Posterior cingulate gyrus (tissue), 11 donors: ENCODE results near the gene BUB1.
"Not testable (repeated sequence)": the region's sequence is repeated elsewhere in the genome, so short reads cannot be mapped to it uniquely, and the experiment has no call there.

Experiments used
- DNase-seq, 10 donors: peaks; one replicate each; pipeline versions ENCODE4 v3.0.0 to v3.0.0-alpha.2; 2020 to 2021; ENCODE audit warnings: mixed read lengths in 3 of 10
- intact Hi-C: fragments of 100-400 bp; cut with DNase I; formaldehyde crosslinking; loops from one replicate; pipeline ENCODE4 v1.15.1; 2023

Gene BUB1

DNA sequence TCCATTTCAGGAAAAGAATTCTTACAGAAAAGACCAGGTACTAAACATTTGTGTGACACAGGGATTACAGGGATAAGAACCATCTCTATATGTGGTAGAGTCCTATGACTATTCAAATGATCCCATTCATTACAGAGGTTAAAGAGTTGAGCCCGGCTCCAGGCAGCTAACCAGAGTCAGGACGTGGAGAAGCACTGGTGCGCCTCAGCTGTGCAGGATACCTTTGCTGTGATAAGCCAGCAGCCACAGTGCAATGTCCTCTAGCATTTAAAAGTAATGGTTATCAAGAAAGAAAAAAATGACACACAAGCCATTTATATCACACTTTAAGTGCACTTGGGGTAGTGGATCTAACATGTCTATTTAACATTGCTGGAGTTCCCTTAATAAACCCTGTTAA, 17.3 kb downstream of the BUB1 start:
- intact Hi-C loops, result no loop called here
- DNase-seq, result no peak

DNA sequence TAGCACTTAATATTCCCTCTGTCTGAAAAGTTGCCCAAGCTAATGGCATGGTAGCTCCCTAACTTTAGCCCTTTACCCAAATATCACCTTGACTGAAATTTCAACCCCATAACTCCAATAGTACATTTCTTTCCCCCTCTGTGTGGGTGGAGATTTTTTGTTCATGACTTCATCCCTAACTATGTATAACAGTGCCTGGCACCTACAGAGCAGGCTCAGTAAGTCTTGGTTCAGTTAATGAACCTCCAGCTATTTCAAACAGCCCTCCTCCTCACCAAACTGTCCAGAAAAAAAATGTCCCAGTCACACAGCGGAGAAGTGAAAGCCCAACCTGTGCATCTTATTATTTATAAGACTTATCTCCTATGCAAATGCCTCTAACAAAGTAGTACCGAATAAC, 18.6 kb downstream of the BUB1 start:
- intact Hi-C loops, result no loop called here

DNA sequence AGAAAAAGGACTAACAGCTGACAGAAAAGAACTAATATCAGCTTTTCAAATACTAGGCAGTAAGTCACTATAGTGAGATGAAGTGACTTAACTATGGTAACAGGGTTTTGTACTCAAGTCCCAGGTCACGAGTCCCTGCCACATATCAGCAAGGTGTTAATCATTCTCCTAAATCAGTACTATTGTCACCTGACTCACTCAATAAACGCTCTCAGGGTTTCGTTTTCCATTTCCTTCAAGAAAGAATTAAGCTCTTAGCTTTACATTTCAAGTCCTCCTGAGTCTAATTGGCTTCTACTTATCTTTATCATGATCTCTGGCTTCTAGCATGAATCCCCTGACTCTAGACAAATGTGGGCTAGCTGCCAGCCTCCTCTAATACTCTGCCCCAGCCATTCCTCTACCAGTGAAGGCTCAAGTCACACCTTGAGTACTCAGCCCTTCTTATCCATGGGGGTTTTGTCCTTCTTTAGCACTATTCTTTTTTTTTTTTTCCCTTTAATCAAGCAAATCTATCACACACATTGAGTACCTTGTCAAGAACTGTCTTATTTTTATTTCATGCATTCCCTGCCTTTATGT, 20.0 kb downstream of the BUB1 start:
- no peak for DNase-seq

More for the DNA sequence above, 18.6 kb downstream of the BUB1 start:
- DNase-seq, result no peak

DNA sequence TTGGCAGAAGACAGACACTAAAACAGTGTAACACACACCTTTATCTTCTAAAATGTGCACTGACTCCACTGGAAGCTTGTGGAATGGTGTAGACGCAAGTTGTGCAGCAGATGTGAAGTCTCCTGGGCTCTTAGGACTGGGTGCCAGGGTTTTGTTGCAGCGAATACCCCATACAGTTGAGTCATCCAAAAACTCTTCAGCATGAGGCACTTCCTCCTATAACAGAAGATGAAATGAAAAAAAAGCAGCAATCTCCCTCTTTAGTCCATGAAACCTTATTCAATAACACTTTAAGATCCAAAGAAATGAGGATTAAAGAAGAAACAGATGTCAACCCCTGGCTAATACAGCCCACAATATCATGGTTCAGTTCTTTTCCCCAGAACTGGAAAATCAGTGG, 22.2 kb downstream of the BUB1 start:
- DNase-seq, result no peak
- intact Hi-C loops, result no loop called here

More for the DNA sequence above, 20.0 kb downstream of the BUB1 start:
- intact Hi-C loops, result no loop called here

DNA sequence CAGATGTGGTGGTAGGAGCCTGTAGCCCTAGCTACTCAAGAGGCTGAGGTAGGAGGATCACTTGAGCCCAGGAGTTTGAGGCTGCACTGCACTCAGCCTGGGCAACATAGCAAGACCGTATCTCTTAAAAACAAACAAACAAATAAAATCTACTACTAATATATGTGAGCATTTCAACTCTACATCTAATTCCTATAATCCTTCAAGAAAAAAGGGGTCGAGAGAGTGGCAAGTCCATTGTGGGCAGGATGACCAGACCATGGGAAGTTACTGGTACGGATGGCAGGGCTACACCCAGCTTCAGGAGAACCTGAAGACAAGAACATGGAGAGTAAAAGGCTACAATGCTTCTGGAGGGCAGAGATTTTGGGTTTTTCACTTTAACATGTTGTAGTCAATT, 24.0 kb downstream of the BUB1 start:
- intact Hi-C loops, result no loop called here
- no peak for DNase-seq

DNA sequence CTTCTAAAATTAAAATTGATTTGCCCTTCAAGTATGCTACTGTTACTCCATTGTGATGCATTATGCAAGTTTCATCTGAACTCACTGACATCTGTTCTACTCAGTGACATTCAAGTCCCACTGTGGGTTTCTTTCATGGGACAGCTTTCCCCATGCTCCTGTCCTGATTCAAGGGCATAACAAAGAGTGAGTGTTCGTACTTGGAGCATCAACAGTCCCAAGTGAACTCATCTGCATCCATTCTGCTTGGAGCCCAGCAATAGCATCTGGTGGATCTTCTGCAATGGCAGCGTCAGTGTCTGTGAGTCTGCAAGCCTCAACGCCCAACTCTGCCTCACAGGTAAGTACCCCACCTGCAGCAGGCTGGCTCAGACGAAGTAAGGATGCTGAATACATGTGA, 27.5 kb downstream of the BUB1 start:
- peak in 1 of 10 donors; percentile 20 for DNase-seq
- intact Hi-C loops, result no loop called here

DNA sequence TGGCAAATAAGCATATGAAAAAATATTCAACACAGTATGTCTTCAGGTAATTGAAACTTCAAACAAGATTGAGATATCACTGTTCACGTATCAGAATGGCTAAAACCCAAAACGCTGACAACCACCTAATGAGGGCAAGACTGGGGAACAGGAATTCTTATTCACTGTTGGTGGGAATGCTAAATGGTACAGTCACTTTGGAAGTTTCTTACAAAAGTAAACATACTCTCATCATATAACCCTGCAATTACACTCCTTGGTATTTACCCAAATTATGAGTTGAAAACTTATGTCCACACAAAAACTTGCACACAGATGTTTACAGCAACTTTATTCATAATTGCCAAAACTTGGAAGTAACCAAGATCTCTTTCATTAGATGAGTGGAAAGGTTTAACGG, 30.1 kb downstream of the BUB1 start:
- no peak for DNase-seq
- intact Hi-C loops, result no loop called here

DNA sequence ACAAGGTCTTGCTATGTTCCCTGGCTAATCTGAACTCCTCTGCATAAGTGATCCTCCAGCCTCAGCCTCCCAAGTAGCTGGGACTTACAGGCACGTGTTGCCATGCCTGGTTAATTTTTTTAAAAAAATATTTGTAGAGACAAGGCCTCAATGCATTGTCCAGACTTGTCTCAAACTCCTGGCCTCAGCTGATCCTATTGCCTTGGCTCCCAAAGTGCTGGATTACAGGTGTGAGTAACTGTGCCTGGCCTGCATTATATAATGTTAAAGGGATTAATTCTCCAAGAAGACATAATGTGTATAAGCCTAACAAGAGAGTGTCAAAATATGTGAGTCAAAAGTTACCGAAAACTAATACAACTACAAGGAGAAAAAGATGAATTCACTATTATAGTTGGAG, 32.2 kb downstream of the BUB1 start:
- intact Hi-C loops, result no loop called here
- DNase-seq, result no peak

DNA sequence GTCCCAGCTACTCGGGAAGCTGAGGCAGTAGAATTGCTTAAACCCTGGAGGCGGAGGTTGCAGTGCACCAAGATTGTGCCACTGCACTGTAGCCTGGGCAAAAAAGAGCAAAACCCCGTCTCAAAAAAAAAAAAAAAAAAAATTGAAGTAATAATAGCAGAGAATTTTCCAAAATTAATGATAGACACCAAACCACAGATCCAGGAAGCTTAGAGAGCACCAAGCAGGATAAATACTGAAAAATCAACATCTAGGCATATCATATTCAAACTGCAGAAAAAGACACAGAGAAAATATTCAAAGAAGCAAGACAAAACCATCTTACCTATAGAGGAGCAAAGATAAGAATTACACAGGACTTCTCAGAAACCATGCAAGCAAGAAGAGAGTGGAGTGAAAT, 33.5 kb downstream of the BUB1 start:
- intact Hi-C loops, result no loop called here
- no peak for DNase-seq

DNA sequence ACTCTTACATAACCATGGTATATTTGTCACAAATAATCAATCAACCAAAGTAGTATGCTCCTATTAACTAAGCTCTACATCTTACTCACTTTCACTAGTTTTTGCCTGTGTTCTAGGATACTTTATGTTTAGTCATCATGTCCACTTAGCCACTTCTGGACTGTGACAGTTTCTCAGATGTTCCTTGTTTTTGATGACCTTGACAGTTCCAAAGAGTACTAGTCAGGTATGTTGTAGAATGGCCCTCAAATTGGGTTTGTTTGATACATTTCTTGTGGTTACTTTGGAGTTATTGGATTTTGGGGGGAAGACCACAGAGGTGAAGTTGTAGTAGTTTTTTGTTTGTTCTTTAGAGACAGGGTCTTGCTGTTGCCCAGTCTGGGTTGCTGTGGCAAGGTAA, 35.5 kb downstream of the BUB1 start:
- intact Hi-C loops, result no loop called here
- no peak for DNase-seq

DNA sequence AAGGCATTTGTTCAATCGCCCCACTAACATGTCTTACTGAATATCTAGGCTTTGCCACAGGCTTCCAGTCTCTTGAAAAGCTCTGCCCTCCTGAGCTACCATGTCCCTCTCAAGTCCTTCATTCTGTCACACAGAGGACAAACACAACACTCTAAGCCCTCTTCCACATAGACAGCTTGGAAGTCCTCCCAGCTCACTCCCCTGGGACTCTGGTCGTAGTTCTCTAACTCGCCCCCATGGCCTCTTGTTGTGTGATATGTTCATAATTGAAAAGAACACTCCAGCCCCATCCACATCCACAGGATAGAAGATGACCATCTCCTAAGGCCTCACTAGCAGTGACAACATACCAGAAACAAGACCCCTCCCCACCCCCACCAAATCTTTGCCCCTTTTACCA, 37.9 kb downstream of the BUB1 start:
- DNase-seq, result no peak
- intact Hi-C loops, result no loop called here

DNA sequence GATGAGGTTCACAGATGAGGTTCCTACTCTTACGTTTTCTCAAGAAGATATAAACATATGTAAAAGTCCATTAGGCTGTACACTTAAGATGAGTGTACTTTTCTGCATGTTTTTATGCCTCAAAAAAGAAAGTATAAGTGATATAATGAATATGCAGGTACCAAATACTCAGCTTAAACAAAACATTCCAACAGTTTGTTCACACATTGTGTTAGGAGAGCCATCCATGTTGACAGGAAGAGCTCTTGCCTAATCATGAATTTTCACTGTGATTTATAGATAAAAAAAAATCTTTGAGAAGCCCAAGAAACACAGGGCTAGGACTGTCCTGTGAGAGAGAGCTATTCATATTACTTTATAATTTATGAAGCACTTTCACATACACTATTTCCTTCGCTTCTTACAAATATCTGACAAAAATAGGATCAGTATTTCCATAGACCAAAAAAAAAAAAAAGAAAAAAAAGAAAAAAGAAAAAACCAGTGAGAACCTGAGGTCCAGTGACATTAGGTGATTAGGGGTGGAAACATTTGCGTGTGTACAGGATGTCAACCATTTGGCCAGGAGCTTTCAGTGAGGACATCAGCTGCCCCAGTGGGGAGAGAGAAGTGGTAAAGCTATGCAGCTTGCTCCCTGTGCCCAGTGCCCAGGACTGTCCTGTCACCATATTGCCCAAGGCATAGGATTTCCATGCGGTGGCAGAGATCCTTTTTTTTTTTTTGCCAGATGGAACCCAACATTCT, 38.7 kb downstream of the BUB1 start:
- DNase-seq, result no peak
- intact Hi-C loops, result no loop called here

DNA sequence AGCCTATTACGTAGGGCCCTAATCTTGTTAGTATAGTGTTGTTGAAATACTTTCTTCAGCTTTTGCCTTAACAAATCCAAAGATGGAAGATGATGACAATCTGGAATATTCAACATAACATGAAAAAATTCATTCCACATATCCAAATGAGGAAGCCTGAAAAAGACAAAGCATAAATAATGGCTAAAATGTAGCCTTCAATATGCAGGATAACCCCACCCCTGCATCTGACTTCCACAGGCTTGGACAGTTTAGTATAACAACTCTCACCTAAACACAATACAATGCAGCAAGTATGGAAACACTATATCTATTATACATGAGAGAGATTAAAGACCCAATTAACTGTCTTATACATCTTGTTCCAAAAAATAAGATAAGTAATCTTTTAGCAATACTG, 39.9 kb downstream of the BUB1 start:
- intact Hi-C loops, result no loop called here
- no peak for DNase-seq

DNA sequence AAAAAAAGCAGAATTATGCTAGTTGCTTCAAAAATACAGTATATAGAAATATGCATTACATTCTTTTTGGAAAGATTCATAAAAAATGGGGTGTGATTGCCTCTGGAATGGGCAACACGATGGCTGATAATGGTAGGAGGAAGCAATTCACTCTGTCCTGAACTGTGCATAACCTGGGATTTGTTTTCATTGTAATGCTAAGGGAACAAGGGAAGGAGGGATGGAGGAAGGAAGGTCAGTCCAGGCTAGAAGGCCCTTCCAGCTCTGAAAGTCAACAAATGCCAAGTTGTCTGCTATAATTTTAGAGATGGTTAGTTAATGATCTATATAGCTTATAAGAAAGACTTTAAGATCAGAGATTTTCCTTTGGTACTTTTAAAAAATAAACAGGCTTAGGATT, 40.8 kb downstream of the BUB1 start:
- DNase-seq, result no peak
- intact Hi-C loops, result no loop called here

DNA sequence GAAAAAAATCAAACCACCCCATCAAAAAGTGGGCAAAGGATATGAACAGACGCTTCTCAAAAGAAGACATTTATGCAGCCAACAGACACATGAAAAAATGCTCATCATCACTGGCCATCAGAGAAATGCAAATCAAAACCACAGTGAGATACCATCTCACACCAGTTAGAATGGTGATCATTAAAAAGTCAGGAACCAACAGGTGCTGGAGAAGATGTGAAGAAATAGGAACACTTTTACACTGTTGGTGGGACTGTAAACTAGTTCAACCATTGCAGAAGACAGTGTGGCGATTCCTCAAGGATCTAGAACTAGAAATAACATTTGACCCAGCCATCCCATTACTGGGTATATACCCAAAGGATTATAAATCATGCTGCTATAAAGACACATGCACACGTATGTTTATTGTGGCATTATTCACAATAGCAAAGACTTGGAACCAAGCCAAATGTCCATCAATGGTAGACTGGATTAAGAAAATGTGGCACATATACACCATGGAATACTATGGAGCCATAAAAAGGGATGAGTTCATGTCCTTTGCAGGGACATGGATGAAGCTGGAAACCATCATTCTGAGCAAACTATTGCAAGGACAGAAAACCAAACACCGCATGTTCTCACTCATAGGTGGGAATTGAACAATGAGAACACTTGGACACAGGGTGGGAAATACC, 41.8 kb downstream of the BUB1 start:
- intact Hi-C loops, DNase-seq: not testable (repeated sequence)

DNA sequence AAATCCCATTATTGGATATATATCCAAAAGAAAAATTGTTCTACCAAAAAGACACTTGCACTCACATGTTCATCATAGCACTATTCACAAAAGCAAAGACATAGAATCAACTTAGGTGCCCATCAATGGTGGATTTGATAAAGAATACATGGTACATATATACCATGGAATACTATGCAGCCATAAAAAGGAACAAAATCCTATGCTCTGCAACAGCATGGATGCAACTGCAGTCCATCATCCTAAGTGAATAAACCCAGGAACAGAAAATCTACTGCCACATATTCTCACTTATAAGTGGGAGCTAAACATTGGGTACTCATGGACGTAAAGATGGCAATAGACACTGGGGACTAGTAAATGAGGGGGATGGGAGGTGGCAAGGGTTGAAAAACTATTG, 50.5 kb downstream of the BUB1 start:
- intact Hi-C loops, DNase-seq: not testable (repeated sequence)

DNA sequence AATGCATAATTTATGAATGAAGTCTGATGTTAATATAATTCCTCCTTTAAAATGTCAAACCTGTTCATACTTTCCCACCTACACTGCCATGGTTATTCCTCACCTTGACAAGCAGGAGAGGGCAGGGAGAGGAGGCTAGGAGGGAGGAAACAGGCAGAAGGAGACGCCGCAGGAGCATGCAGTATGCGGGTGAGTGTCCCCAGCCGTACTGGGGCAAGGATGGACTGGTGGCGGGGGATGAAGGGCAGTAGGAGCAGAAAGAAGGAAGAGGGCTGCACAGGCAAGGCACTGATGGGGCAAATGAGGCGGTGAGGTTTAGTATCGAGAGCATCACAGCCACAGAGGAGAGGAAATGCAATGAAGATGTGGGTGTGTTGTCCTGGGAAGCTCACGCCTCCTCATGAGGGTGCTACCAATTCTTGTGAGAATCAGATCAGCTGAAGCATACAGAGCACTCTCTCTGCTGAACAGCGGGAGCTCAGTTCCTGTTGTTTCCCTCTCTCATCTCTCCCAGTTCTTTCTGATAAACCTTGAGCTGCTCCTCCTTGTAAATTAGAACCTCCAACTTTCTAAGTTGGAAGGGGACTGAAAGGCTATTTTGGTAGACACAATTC, 58.4 kb downstream of the BUB1 start:
- DNase-seq, result peak in 1 of 10 donors; percentile 6
- intact Hi-C loops, result not testable (repeated sequence)

DNA sequence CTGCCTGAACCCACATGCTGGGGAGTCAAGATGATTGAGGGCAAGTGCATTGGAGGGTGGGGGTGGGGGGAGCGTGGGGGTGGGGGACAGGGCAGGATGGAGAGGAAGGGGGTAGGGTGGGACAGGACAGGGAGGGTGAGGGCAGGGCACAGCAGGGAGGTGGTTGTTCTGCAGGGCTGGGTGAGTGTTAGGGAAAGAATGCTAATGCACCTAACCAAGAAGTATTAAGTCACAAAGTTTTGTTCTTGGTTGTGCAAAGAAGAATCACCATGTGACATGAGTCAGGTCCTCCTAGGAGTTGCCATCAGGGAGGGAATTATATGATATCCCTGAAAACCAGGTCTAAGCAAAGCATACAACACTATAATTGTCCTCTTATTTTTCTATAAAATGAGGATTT, 63.9 kb downstream of the BUB1 start:
- intact Hi-C loops, DNase-seq: not testable (repeated sequence)

DNA sequence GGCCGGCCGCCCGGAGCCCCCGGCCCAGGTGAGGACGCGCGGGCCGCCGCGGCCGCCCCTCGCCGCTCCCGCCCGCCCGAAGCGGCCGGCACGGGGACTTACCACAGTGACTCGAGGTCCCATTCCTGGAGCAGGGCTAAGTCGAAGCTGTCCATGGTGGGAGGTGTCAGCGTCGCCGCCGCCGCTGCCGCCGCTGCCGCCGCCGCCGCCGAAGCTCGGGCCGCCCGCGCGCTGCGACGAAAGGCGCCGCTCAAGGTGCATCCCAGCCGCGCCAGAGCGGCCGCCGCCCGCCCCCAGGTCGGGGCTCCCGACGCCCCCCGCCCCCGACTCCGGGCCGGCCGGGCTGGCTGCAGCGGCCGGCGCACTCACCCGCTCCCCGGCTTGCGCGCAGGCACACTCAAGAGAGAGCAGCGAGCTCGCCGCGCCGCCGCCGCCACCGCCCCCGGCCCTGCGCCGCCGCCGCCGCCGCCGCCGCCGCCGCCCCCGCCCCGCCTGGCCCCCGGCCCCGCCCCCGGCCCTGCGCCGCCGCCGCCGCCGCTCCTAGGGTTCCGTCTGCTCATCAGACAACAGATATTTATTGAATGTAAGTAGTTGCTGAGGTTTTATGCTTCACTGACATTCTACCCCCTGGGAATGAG, 67.1 kb downstream of the BUB1 start:
- DNase-seq, result peak in 2 of 10 donors; percentile 48 to 60
- intact Hi-C loops, result not testable (repeated sequence)

DNA sequence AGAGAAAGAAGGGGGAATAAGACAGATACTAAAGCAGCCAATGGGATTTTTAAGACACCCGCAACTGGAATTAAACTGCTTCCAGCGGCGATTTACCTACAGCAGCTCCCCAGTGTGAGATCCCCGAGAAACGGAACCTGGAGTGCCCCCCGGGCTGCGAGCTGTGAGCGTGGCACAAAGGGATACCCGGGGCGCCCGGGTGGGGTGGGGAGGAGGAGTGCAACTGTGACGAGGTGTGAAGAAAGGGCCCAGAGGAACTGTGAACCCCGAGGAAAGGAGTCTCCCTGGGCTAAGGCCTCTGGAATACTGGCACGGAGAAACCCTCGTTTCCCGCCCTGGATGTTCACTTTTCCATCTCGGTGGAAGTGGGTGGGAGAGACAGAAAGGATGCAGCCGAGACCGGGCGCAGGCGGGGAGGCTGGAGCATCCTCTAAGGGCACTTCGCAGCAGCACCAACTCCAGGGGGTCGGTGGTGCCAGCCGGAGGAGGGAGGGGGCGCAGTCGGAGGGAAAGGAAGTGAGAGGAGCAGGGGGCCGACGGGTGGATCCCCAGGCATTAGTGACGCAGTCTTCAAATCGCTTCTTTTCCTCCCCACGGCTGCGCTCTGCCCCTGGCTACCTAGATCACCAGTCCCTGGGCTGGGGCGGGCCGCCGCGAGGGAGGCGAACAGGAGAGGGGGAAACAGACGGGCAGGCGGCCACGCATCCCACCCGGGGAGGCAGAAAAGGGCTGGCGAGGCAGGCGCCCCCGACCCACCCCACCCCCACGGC, 67.8 kb downstream of the BUB1 start:
- intact Hi-C loops, result not testable (repeated sequence)
- peak in 3 of 10 donors; percentile 44 to 55 (median 47) for DNase-seq
